Stimulated activated naive CD8-positive, alpha-beta T cell treated with anti-CD3 and anti-CD28 coated beads, Interleukin-15, Interleukin-2, amounts not matched to agents 100 U/mL and 50 U/mL, for 24 hours (primary cell): ENCODE measurements around the gene PSMD5.

Source experiments
- ATAC-seq: fragments of 150-1000 bp; cut with Tn5 transposase; one replicate; pipeline ENCODE4 v1.10.0; 2021
- DNase-seq: peaks from one replicate; pipeline ENCODE4 v3.0.0; 2021

The PSMD5 gene

DNA sequence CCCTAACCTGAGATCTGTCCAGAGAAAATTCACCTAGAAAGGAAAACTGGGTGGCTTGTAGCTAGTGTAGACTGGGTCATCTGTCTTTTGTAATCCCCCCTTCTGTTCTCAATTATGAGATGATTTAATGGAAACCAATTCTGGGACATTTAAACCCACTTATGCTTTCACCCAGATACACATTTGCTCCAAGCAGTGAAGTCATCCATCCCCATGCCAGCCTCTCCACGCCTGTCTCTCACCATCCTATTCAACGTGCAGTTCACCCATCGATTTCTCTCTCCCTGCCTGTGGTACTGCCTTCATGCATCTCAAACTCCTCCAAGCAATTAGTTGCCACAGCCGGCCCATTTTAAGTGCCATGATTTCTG is 32.5 kb upstream of the PSMD5 start:
- ATAC-seq (no peak), DNase-seq (no peak)

DNA sequence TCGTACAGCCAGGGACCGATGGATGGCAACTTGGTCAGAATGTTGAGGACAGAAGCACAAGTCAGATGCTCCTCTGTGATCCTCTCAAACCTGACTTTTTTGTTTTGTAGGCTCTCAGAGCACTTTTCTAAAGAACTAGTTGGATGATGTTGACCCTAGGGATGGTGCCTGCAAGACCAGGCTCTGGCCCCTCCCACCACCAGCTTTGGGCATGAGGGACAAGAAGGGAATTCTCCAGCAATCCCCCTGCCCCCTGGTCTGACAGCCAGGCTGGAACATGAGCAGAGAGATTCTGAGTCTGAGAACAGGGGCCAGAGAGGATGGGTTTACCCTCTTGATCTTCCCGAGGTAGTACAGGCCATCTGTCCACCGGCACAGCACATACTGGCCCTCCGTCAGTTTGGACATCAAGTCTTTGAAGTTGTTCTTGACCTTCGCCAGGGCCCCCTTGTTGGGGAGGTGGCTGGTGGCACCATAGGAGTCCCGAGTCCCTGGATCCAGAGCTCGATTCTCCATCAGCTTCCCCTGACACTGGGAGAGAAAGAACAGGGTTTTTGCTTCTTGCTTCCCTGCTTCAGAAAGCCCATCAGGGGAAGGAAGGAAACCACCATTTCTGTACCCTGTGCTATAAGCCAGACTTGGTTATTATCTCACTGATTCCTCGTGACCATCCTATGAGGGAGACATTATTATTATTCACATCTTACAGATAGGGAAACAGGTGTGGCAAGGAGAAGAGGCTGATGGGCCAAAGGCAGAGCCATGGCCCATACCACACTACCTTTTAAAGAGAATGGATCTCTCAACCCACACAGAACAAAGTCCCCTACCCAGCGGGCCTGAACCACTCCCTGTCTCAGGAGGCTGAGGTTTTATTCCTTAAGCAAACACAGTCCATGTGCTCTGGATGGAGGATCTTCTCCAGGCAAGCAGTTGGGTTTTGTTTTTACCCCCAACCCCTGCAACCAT is 31.8 kb upstream of the PSMD5 start:
- ATAC-seq (no peak), DNase-seq (no peak)

DNA sequence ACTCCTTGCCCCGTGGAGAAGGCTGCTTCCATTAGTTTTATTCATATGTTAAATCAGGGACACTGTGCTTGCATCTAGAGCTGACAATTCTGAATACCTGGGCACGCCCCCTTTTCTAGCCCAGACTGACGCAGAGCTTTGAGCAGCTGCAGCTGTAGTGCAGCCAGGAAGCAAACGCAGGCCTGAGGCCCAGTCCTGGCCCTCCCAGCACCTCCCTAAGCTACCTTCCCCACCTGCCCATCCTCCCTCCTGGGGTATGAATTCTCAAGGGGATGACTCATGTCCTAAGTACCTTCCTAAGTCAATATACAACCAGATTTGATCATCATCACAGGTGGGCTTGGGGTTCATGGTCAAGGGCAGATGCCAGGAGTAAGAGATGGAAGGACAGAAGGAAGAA is 30.8 kb upstream of the PSMD5 start:
- no peak for ATAC-seq
- no peak for DNase-seq

DNA sequence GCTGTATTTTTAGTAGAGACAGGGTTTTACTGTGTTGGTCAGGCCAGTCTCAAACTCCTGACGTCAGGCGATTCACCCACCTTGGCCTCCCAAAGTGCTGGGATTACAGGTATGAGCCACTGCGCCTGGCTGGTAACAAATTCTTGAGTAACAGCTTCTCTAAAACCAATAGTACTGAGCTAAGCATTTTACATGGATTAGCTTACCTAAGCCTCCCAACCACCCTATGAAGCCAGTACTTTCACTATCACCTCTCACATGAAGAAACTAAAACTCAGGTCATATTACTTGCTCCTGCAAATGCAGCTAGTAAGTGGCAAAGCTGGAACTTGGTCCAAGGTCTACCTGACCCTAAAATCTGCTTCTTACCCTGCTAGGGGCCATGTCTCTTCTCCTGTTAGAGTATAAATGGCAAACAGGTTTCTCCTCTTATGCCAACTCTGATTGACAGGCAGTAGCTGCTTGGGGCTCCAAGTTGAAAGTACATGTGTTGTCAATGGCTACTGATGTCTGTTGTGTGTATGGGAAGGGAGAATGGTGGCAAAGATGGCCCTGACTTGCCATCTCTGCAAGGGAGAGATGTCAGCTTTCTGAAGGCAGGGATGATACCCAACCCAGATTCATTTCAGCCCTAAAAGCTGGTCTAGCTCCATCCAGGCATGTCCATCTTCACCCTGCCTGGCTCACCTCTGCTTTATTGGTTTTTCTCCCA is 30.2 kb upstream of the PSMD5 start:
- no peak for ATAC-seq
- no peak for DNase-seq

DNA sequence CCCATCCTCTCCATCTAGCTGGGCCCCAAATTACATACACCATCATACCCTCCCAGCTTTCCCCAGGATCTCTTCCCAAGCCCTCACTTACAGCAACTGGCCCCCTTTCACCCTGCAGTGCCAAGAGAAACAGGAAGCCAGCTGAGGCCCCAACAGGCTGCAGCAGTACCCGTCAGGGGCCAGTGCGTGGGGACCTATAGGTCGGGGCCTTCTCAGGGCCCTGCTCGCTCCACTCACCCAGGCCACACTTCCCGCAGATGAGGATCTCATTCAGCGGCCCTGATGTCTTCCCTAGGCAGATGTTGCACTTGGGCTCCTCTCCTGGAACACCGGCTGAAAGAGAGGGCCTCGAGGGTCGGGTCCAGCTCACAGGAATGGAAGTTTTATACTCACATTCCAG is 27.5 kb upstream of the PSMD5 start:
- DNase-seq (no peak), ATAC-seq (no peak)

DNA sequence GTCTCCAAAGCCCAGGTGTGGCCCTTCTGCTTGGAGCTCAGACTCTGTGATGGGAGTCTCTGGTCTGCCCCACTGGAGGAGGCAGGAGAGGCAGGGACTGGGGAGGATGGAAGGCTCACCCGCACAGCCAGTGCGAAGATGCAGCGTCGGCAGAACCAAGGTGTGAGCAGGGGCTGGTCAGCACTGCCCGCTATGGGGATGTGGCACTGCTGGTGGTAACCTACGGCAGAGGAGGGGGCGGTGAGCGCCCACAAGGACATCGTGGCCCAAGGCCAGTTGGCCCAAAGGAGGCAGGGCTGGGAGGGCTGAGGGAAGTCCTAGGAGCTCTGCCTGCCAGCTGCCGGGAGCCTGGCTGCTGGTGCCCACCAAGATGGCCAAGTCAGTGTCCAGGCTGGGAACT is 27.0 kb upstream of the PSMD5 start:
- DNase-seq: no peak
- no peak for ATAC-seq

DNA sequence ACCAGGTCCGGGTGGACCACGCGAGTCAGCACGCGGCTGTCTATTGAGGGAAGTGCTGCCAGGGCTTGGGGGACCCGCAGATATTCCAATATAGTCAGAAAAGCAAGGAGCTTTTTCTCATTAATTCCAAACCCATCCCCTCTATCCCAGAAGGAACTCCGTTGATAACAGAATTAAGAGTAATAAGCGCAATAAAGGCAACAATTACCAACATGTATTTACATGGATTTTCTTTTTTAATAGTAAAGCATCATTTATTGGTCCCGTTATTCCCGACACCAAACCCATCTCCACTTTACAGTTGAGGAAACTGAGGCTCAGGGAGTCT is 26.6 kb upstream of the PSMD5 start:
- DNase-seq: no peak
- ATAC-seq: no peak

DNA sequence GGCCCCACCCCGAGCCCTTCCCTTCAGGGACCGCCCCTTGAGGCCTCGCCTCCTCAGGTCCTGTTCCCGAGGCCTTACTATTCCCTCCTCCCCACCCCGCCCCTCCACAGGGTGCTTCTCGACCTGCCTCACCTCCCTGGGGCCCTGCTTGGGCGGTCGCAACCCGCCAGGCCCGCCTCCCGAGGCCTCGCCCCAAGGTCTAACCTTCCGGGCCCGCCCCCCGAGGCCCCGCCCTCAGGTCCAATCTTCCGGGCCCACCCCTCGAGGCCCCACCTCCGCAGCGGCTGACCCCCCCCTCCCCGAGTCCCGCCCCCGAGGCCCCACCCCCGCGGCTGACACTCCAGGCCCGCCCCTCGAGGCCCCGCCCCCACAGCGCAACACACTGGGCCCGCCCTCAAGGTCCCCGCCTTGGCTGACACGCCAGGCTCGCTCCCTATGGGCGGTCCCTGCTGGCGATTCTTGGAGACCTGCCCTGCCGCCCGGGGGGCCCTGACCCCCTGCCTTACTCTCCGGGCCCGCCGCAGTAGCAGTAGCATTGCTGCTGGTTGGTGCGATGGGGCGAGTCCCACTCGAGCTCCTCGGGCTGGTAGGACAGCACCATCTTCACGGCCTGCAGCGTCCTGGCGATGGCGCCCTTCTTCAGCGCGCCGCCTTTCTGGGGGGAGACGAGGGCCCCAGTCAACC is 26.1 kb upstream of the PSMD5 start:
- ATAC-seq: peak; percentile 97
- DNase-seq: peak; percentile 99

DNA sequence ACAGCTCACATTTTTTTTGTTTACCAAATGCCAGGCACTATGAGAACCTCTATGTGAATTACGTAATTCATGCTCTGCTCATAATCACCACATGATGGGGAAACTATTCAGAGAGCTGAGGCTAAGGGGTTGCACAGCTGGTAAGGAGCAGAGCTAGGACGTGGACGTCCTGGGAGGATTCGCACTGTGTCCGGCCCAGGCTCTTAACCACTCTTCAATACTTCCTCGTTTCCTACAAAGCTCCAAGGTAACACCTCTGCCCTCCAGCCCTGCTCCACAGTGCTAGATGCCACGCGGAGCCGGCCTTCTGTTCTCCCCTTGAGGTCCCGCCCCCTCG is 25.6 kb upstream of the PSMD5 start:
- ATAC-seq: no peak
- no peak for DNase-seq

DNA sequence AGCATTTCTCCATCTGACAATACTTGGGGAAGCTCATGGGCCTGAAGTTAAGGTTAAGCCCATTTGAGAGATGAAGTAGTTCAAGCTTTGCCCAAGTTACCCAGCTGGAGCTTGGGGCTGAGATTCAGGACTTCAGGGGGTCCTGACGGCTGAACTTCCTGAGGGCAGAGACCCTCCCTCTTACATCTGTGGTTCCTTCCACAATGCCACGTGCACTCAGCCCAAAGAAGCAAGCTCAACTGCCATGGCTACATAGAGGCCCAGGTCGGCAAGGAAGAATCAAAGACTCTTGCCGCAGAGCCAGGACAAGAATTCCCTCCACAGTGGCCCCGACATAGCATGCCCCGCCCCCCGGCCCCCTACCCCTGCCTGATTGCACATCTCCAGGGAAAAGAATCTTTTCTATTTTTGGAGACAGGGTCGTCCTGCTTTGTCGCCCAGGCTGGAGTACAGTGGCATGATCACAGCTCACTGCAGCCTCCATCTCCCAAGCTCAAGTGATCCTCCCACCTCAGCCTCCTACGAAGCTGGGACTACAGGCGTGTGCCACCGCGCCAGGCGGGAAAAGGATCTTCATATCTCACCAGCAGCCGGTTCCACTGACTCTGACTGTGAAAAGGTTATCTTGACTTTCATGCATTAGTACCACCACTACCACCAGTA is 25.1 kb upstream of the PSMD5 start:
- DNase-seq (no peak), ATAC-seq (no peak)

DNA sequence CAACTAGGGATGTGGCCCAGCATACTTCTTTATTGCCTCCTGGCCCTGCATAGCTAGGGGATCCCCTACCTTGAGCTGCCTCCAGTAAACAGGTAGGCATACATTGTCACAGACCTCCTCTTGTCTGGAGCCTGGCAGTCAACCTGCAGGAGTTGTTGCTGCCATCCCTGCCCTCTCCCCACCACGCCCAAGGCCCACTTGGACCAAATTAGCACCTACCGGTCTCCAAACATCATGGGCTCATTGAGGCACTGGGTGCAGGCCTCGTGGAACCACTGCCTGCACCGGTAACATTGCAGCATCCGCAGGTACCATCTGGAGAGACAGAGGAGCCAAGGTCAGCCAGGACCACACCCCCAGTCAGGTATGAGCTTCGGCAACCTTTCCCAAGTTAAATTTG is 23.9 kb upstream of the PSMD5 start:
- ATAC-seq (no peak), DNase-seq (no peak)

DNA sequence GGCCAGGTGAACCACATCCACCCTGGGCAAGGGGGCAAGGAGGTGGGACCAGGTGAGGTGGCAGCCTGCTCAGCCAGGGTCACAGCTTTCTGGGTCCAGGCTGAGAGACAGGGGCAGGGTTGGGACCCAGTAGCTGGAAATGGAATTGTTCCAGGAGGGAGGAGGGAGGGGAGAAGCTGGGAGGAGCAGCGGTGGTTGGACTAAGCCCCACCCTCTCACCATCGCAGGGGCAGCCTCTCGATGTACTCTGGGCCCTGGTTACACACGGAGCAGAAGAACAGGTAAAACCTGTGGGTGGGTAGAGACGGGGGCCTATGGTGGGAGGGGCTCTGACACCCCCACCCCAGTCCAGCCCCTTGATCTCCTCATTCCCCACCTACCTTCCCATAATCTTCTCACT is 23.1 kb upstream of the PSMD5 start:
- DNase-seq (no peak), ATAC-seq (no peak)

DNA sequence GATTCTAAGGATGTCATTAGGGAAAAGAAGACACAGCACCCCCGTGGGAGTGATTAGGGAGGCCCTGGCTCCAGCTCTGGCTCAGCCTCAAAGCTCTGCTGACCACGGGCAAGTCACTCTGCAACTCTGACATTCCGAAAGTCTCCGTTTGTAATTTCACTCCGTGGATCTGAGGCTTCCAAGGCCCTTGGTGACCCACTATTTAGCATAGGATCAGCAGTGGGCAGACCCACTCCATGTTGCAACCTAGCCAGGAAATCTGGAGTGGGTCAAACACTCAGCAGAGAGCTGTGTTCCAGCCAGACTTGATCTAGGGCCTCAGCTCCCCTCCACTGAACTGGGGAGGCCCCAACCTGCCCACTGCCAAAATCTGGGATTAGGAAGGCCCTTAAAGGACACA is 22.5 kb upstream of the PSMD5 start:
- no peak for ATAC-seq

DNA sequence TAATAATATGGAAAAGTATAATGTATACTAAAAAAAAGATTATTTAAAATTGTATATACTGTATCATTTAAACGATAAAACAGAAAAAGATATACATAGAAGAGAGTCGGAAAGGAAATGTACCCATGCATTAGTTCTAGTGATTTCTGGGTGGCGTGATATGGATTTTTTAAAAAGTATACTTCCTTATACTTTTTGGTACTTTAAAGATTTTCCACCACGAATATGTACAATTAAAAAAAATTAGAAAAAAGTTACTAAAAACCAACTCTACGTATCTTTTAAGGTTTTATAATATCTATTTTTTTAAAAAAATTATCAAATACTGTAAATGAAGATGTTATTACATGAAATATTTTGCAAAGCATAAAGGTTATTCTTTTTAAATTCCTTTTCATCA is 22.0 kb upstream of the PSMD5 start:
- ATAC-seq (no peak), DNase-seq (no peak)

More for the DNA sequence above, 22.5 kb upstream of the PSMD5 start:
- no peak for DNase-seq

DNA sequence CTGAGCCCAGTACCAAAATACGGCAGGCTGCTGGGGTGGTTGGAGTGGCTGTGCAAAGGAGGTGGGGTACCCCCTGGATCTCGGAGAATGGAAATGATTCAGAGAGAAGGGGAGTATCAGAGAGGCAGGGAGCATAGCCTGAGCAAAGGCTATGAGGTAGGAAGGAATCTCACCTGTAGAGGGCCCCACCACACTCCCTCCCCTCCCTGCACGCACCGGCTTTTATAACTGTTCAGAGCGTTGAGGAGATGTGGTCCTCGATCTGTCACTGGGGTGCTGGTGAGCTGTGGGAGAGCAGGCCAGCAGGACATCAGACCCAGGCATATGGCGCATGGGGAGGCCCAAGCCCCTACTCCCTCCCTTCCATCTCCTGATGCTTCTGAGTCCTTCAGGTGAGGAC is 21.1 kb upstream of the PSMD5 start:
- DNase-seq: no peak
- no peak for ATAC-seq

DNA sequence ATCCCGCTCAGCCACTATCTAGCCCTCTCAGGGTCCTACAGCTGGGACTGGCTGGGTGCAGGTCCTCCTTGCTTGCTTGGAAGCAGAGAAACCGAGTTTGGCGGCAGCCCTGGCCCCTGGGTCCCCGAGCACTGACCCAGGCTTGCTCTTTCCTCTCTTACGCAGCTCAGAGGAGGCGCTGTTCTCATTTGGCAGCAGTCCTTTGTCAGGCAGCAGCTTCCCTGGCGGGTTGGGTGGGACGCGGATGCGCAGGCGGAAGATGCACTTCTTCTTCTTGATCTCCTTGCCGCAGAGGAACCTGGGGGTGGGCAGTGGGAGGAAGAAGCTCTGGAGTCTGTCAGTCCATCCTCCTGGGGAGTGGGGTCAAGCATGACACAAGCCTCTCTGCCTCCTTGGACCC is 19.7 kb upstream of the PSMD5 start:
- ATAC-seq: no peak
- no peak for DNase-seq

DNA sequence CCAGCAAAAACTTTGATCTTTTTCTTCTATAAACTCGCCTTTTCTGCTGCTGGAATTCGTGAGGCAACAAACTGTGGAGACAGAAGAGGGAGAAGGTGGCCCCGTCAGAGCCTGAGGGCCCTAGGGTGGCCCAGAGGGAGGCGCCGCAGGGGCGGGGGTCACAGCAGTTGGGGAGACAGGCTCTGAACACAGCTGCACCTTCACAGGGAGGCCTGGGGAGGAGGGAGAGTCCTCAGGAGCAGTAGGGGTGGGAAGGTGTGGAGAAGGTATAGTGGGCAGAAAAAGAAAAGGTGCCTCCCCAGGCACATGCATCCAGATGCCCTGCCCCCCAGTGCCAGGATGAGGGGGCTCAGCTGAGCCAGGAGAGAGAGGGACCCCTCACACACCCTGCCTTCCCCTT is 19.2 kb upstream of the PSMD5 start:
- DNase-seq: no peak
- no peak for ATAC-seq

DNA sequence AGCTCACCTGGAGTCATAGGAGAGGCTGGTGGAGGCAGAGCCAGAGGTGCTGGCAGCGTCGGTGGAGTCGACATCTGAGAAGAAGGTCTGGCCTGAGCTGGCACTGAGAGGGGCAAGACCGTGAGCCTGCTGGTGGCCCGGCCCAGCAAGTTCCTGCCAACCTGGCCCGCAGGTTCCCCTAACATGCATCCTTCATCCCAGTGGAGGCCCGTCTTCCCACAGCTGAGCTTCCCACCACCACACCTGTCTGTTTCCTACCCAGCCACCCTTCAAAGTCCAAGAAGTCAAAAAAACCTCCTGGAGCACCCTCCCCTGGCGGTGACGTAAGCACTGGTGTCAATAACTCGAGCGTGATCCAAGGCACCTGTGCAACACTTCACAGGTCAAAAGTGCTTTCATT is 17.4 kb upstream of the PSMD5 start:
- ATAC-seq: no peak
- DNase-seq: no peak

DNA sequence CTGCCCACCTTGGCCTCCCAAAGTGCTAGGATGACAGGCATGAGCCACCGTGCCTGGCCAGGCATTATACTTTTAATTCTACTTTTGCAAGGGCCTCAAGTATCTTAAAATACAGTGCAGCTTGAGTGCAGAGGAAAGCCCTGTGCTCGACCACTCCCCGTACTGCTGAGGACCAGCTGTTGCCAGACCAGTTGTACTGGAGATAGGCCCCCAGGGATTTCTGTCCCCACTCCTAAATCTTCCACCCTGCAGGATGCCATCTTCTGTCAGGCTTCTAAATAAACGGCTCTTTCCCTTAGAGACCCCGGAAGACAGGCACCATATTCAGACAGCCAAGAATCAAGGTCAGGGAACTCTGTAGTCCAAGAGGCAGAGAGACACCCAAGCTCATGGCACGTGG is 16.6 kb upstream of the PSMD5 start:
- DNase-seq: no peak
- no peak for ATAC-seq

DNA sequence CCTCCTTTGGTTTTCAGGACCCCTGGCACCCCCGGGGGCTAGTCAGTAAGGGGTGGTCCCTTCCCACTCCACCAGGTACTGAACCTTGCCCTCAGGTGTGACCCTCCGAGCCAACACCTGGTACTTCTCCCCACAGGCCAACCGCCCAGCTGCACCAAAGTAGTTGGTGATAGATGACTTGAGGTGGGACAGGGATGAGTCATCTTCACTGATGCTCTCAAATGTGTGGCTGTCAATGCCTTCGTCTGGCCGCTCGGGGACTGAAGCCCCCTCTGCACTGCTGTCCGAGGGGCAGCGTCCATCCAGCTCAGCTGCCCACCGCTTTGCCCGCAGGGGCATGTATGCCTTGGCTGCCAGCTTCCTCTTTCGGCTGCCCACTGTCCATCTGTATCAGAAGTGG is 15.2 kb upstream of the PSMD5 start:
- ATAC-seq (no peak), DNase-seq (no peak)

DNA sequence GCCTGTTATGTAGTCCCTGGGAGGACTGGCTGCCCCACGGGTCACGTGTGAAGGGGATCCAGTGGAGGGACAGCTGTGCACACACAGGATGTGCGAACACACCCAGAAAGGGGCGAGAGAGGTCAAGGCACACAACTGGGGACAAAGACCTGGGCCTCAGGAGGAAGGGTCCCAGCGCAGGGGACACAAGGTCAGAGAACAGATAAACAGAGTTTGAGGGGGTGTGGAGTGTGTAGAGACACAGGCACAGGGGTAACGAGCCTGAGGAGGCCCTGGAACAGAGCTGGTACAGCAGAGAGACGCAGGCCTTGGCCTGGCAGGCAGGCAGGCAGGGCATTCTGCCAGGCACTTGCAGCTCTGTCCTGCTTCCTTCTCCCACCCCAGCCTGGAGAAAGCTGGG is 14.8 kb upstream of the PSMD5 start:
- ATAC-seq (no peak), DNase-seq (no peak)

DNA sequence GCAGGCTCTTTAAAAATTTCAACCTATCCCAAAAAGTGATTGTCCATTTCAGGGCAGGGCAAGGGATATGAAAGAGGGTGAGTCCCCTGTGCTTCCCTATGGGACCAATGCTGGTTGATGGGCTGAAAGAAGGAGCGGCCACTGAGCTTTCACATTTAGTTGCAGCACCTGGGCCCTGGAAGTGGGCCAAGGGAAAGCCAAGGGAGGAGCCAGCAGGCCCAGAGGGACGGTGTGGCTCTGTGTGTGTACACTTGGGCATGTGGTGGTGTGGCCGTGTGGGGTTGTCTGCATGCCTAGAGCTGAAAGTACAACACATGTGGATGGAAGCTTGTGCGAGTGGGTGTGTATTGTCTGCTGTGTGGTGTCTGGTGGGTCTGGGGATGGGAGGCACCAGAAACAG is 14.0 kb upstream of the PSMD5 start:
- DNase-seq (no peak), ATAC-seq (no peak)
